Measurements from ENCODE around the gene RGL3.
"Not testable (repeated sequence)": the region's sequence is repeated elsewhere in the genome, so short reads cannot be mapped to it uniquely, and the experiment has no call there.

The RGL3 gene

DNA sequence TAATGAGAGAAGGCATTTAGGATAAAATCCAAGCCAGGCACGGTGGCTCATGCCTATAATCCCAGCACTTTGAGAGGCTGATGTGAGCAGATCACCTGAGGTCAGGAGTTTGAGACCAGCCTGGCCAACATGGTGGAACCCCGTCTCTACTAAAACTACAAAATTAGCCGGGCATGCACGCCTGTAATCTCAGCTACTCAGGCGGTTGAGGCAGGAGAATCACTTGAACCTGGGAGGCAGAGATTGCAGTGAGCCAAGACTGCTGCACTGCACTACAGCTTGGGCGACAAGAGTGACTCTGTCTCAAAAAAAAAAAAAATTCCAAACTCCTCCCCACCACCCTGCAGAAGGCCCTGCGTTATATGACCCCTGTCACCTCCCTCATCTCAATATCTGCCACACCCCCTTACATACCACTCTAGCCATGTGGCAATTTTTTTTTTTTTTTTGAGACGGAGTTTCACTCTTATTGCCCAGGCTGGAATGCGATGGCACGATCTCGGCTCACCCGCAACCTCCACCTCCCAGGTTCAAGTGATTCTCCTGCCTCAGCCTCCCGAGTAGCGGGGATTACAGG, 39.8 kb downstream of the RGL3 start:
- not testable (repeated sequence) for DNase-seq

DNA sequence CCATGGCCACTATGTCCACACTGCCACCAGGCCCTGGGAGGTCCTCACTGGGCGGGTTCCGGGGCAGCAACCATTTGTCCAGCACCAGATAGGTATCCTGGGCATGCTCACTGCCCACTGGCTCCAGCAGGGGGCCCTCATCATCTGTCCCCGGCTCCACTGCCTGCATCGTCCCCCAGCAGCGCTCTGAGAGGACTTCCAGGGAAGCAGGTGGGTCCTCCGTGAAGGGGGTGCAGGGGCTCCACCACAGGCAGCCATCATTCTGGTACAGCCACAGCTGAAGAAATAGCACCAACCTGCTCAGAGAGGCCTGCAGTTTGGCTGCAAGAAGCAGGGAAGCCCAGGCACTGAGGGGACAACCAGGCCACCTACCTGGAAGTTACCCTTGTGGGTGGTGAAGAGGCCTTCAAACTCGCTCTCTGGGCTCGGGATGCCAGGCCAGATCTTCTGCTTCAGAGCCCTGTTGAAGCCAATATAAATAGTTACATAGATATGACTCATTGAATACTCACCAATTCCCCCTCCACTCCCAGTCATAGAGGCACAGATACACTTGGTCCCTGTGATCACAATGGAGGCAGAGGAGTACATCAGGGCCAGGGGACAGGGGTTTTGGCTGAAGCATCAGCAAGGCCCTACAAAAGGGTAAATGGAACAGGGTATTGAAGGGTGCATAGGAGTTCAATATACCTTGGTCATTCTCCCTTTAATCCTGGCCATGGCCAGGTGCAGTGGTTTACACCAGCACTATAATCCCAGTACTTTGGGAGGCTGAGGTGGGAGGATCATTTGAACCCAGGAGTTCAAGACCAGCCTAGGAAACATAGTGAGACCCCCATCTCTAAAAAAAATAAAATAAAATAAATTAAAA, 40.6 kb downstream of the RGL3 start:
- DNase-seq: no peak

- no peak for DNase-seq
Measured at GRCh38 chr19:11377756-11378155, 41.4 kb downstream of the RGL3 start.

- peak; percentile 35 for DNase-seq
Measured at GRCh38 chr19:11377237-11377636, 41.9 kb downstream of the RGL3 start.

DNA sequence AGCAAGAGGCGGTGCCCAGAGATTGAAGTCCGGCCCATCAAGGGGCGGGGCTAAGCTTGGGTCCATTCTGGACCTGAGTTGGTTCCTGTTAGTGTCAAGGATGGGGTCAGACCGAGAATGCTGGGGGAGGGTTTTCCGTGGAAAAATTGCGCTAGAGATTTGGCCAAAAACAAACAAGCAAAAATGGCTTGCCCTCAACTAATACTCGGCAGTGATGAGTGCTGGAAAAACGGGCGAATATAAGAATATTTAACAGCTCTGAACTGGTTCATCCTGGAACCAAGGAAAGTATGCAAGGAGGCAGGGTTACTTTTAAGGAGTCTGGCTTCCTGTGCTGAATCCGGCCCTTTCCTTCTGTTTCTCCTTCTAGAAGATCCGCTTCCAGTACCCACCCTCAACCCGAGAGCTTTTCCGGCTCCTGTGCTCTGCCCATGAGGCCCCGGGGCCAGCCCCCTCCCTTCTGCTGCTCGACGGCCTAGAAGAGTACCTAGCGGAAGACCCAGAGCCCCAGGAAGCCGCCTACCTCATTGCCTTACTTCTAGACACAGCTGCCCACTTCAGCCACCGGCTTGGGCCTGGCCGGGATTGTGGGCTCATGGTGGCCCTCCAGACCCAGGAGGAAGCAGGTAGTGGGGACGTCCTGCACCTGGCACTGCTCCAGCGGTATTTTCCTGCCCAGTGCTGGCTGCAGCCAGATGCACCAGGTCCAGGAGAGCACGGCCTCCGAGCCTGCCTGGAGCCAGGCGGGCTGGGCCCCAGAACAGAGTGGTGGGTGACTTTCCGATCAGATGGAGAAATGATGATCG, 43.8 kb downstream of the RGL3 start:
- peak; percentile 72 for DNase-seq

GRCh38 chr19:11374433-11375142, 44.5 kb downstream of the RGL3 start, which contains the start of gene SWSAP1:
SWSAP1 (plus strand) TSS chr19:11374666; CDS start chr19:11374681, 15 bp downstream.
- DNase-seq: peak; percentile 98

GRCh38 chr19:11373885-11374432, 45.2 kb downstream of the RGL3 start:
- DNase-seq: no peak

GRCh38 chr19:11373166-11373884, 45.8 kb downstream of the RGL3 start:
- DNase-seq: no peak

GRCh38 chr19:11370744-11371143, 48.4 kb downstream of the RGL3 start:
- no peak for DNase-seq

DNA sequence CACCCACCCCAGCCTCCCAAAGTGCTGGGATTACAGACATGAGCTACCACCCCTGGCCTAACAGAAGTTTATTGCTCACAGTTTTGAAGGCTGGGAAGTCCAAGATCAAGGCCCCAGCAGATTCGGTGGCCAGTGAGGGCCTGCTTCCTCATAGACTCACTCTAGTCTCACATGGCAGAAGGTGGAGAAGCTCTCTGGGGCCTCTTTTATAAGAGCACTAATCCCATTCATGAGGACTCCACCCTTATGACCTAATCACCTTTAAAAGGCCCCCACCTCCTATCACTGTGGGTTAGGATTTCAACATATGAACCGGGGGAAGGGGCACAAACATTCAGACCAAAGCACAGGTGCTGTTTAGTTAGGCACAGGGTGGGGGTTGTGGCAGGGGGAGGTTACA, 51.6 kb downstream of the RGL3 start:
- no peak for DNase-seq

DNA sequence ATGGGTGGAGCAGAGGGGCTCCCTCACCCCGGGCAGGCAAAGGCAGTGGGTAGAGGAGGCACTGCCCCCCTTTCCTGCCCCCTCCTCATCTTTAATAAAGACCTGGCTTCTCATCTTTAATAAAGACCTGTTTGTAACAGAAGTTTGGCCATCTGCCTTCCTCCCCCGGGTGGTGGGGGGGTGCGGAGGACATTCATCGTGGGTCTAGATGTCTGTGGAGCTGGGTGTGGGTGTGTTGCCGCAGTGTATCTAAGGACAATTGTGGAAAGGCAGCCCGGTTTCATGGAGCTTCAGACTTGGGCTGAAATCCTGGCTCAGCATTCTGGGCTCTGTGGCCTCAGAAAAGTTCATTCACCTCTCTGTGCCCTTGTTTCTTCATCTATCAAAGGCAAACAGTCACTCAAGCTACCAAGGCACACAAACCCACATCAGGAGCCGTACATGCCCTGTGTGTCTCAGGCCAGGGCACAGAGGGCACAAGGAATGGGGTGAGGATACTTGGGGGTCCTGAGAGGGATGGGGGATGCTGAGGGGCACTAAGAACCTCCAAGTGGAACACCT, 53.5 kb downstream of the RGL3 start:
- no peak for DNase-seq

- DNase-seq: no peak
Measured at GRCh38 chr19:11364935-11365334, 54.2 kb downstream of the RGL3 start.

DNA sequence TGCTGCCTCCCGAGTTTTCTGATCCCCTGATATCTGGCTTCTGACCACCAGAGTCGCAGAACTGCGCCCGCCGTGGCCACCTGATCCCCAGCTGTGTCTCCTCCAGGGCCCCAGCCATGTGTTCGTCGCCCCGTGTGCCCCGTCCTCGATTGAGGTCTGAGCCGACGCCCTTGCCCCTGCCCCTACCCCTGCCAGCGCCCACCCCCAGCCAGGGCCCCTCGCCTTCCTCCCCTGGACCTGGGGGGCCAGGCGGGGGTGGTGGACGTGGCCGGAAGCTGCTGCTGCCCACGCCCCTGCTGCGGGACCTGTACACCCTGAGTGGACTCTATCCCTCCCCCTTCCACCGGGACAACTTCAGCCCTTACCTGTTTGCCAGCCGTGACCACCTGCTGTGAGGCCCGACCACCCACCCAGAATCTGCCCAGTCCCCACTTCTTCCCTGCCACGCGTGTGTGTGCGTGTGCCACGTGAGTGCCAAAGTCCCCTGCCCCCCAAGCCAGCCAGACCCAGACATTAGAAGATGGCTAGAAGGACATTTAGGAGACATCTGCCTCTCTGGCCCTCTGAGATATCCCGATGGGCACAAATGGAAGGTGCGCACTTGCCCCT, 54.7 kb downstream of the RGL3 start:
- DNase-seq: no peak

GRCh38 chr19:11363881-11364280, 55.2 kb downstream of the RGL3 start:
- DNase-seq: no peak

- DNase-seq: no peak
Measured at GRCh38 chr19:11361771-11362731, 57.1 kb downstream of the RGL3 start.

DNA sequence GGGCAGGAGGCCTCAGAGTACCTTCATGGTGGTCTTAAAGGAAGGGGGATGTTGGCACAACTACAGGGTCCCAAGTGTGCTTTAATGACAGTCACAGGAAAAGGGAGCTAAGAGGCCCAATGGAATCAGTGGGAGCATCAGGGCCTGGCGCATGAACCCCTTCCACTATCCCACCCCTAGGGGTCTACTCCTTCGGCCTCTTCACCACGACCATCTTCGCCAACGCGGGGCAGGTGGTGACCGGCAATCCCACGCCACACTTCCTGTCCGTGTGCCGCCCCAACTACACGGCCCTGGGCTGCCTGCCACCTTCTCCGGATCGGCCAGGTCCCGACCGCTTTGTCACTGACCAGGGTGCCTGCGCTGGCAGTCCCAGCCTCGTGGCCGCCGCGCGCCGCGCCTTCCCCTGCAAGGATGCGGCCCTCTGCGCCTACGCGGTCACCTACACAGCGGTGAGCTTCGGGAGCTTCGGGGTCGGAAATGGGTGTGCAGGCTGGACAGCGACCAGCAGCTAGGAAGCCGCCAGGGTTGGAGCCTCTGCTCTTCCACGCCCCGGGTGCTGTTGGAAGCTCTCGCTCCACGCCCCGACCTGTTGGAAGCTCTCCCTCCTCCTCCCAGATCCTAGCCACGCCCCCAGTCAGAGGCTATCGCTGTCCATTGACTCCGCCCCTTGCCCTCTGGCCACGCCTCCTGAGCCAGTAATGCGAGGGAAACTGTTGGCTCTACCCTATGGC, 57.9 kb downstream of the RGL3 start:
- no peak for DNase-seq

GRCh38 chr19:11359421-11359820, 59.7 kb downstream of the RGL3 start:
- DNase-seq: no peak

DNA sequence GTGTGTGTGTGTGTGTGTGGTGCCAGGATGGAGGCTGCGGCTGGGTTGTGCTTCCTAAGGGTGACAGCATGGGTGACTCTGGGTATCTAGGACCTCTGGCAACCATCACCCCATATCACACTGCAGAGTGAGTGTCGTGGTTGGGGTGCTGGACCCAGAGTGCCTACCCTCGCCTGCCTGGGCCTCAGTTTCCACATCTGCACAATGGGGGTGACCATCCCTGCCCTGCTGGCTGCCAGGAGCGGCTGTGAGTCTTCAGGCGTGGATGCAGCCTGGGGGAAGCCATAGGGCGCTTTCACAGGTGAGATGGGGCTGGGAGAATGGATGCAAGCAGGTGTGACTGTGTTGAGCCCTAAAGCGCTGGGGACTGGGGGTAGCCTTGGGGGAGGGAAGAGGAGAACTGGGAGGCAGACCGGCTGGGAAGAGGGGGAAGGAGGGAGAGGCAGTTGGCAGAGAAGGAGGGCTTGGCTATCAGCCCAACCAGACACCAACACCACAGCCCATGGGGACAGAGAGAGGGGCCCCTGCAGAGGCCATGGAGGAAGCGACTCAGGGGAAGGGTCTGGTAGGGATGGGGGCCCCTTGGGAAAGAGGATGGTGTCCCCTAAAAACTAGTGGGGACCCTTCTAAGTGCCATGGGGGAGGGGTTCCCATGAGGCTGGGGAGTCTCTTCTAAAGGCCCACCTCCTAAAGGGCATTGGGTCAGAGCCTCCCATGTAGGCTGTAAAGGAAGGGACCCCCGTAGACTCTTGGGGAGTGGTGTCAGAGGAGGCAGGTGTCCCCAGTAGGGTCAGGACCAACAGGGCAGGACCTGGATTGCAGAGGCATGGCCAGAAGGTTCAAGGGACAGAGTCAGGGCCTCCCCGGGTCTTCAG, 62.2 kb downstream of the RGL3 start:
- DNase-seq: no peak

All from activated naive CD4-positive, alpha-beta T cell treated with anti-CD3 and anti-CD28 coated beads, Interleukin-2, amount 50 U/mL, for 16 hours (primary cell).